Pulmonary artery endothelial cell (primary cell): Measurements from ENCODE around the gene SOX18. TPM values are rescaled to one million over a fixed set of nuclear protein-coding genes. Genes with fewer than 3 reads are reported as not detected.

Source experiments
- DNase-seq: peaks from one replicate; pipeline ENCODE4 v3.0.0-alpha.2; 2011; ENCODE audit warnings: low read depth, low spot score
- total RNA-seq: library from RNA; depleted of rRNA; stranded (reverse); fragments of >200 nt; gene quantifications from 2 replicates; pipeline ENCODE4 v1.2.3, GENCODE V29; 2014

The SOX18 gene
- total RNA-seq, 1 donor from 2014 or later = 27.3 TPM

DNA sequence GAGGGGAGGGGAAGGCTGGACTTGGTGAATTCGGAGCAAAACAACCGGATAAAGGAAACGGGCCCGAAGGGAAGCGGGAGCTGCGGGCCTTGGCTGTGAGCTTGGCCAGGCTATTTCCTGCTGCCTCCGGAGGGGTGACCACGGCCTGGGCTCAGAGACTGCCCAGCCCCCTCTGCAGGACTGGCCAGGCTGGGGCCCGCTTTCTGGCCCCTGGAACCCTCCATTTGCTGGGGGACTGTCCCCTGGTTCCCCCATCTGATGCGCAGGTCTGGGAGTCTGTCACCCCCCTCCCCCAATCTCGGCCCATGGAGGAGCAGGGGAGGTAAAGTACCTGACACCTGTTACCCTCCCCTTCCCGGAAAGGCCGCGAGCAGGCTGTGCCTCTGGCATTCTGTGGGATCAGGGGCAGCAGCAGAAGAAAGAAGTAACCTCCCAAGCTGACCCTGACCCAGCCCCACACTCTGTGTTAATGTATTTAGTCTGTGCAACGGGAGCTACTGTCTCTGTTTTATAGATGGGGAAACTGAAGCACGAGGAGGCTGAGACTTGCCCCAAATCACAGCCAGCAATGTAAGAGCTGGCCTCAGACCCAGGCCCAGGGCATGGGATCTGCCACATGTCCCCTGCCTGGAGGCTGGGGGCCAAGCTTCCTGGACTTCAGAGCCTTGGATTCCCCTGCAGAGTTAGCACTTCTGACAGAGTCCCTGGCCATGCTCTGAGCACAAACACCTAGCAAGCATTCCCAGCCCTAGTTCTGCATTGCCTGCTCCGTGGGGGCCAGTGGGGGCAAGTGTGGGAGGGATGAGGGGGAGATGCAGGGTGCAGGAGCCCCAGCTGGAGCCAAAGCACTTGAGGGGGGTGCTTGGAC lies 9.9 kb downstream of the SOX18 start:
- DNase-seq = no peak

- DNase-seq = peak; percentile 84
Observed at GRCh38 chr20:64038565-64039292, 10.7 kb downstream of the SOX18 start.

- DNase-seq = no peak
Observed at GRCh38 chr20:64038224-64038564, 11.2 kb downstream of the SOX18 start.

GRCh38 chr20:64037498-64038213 lies 11.8 kb downstream of the SOX18 start:
- DNase-seq = no peak

GRCh38 chr20:64037199-64037497 lies 12.3 kb downstream of the SOX18 start:
- DNase-seq = no peak

DNA sequence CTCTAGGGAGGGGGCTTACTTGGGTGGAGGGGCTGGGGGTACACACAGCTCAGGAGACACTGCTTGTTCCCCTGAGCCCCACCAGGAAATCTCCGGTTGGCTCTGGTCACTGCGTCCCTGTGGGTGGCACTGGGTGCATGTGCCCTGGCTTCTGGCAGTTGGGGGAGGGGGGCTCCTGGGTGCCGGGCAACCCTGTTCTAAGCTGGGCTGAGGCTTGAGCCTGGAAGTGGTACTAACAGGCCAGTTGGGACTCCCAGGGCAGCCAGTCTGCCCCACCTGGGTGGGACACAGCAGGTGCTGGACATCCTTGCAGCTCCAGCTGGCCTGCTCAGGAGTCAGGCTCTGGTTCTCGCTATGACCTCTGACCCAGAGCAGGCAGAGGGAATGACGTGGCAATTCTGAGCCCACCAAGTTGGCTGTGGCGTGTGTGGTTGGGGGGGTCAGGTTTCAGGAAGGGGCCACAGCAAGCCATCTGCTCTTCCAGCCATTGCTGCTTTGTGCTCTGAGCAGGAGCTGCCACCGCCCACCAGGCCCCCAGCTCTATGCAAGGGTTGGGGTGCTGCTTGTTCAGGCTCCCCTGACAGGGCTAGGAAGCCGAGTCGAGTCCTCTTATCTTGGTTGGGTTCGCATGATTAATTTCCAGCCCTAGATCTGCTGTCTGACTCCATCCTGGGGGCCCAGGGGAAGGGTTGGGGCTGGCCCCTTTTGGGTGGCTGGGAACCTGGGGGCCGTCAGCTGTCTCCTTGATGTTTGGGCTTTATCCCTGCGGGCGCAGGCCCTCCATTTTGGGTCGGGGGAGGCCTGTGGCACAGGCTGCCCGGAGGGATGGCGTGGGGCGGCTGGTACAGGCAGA lies 12.9 kb downstream of the SOX18 start:
- no peak for DNase-seq

DNA sequence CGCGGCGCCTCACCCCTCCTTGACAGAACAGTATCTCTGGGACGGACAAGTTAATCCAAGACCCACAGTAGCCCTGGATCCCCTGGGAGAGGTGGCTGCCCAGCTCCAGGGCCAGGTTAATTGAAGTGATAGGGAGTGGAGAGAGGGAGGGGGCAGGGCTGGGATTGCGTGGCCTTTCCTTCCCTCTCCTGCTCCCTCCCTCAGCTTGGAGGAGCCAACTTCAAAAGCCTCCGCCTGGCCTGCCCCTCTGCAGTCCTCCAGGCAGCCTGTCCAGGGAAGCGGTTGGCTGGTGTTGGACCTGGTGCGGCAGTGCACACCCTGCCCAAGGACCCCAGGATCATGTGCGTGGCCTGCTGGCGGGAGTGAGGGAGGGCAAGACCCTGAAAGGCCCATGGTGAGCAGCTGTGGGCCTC lies 13.5 kb downstream of the SOX18 start, which contains the start of gene C20orf204:
Gene C20orf204, plus strand, starts transcription at position 250 of the 413 bp plus-strand sequence. Its CDS starts 142 bp downstream, at position 392.
- no peak for DNase-seq

DNA sequence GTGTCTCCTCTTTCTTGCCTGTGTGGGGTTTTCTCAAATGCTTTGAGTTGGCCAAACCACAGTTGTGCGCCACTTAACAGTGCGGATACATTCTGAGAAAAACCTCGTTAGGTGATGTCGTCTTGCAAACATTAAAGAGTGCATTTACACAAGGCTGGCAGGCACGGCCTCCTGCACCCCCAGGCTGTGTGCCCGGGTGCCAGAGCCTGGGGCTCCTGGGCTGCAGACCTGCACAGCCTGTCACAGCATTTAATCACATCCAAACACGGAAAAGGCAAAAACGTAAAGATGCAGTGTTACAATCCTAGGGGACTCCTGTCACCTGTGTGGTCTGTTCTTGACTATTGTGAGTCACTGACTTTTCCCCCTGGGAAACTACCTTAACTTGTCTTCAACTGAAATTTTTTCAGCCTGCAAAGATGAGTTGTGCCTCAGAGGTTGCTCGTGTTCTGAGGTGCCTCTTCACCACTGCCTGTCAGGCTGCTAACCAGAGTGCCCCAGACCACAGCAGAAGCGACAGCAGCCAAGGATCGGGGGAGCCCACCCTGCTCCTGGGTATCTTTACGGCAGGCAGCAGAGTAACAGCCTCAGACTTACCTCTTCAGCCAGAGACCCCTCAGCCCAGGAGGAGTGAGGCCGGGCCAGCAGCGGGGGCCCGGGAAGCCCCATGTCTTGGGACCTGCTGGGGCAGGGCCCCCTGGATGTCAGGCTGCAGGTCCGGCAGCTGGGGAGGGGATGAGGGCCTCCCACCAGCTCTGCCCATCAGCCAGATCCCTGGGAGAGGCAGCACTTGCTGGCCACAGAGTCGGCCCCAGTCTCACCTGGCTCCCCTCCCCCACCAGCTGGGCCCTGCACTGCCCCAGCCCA lies 14.1 kb downstream of the SOX18 start:
- no peak for DNase-seq

- no peak for DNase-seq
Observed at GRCh38 chr20:64033981-64034493, 15.4 kb downstream of the SOX18 start.

DNA sequence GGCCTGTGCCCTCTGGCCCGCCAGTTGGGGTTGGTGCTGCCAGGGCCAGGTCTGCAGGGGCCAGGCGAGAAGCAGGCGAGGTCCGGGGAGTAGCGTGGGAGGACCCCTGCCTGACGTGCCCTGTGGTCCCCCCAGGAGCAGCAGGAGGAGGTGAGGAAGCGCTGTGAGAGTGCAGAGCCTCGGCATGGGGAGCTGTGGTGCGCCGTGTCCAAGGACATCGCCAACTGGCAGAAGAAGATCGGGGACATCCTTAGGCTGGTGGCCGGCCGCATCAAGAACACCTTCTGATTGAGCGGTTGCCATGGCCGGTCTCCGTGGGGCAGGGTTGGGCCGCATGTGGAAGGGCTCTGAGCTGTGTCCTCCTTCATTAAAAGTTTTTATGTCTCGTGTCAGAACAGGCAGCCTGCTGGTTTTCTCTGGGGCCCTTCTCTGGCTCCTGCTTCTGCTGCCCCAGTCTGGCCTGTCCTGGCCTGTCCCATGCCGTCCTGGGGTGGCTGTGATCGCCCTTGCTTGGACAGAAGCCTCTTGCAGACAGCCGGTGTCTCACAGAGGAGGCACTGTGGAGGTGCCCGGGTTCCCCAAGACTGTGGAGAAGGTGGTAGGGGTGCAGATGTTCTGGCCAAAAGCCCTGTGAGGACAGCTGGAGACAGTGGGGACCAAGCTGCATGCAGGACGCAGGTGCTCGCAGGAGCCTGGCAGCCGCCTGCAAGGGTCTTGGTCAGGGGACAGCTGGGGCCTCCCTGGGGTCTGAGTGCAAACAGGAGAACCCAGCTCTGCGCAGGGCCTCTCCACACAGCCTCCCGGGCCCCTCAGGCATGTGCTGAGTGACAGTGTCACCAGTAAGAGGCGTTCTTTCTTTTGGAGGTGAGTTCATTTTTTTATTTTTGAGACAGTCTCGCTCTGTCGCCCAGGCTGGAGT lies 16.5 kb downstream of the SOX18 start:
- no peak for DNase-seq

GRCh38 chr20:64031822-64032314 lies 17.6 kb downstream of the SOX18 start:
- no peak for DNase-seq

DNA sequence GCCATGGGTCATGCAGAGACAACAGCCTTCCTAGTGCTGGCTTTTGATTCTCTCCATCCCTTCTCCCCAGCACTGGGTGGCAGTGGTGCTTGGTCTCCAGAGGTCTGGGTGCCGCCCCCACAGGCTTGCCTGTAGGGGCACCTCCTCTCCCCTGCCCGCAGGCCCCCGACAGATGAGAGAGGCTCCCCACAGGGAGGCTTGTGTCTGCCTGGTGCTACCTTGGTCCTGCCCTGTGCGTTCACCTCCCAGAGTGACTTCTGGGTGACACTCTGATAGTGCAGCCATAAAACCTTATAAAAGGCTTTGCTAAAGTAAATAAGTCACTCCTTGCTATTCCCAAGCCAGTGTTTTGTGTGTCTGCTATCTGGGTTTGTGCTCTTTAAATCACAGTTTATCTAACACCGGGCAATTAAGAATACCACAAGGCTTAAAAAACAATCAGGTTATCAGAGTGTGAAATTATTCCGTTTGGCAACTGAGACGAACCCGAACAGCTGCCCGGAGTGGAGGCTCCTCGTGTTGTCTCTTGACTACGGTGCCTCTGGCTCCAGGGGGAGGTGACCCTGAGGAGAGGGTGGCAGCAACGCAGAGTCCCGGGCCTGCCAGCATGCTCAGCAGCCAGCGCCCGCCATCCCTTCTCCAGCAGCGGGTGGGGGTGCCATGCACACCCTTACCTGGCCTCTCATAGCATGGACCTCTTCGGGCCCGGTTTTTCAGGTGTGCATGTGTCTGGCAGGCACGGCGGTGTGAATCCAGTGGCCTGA lies 18.9 kb downstream of the SOX18 start:
- DNase-seq = no peak

GRCh38 chr20:64029293-64030117 lies 19.9 kb downstream of the SOX18 start:
- DNase-seq = no peak

- DNase-seq = no peak
Observed at GRCh38 chr20:64027981-64028685, 21.3 kb downstream of the SOX18 start.

DNA sequence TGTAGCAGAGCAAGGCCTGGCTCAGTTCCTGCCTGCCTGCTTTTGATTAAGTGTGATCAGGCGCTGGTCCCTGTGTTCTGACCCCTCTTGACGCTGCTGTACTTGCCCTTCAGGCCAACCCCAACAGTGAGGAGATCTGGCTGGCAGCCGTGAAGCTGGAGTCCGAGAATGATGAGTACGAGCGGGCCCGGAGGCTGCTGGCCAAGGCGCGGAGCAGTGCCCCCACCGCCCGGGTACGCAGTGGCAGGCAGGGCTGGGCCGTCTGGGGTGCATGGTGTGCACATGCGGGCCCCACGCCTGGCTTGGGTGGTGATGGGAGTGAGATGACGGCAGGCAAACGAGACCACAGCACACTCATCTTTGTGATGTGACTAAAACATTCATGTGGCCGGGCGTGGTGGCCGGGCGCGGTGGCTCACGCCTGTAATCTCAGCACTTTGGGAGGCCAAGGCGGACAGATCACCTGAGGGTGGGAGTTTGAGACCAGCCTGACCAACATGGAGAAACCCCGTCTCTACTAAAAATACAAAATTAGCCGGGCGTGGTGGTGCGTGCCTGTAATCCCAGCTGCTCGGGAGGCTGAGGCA lies 23.5 kb downstream of the SOX18 start:
- no peak for DNase-seq
